Choroid plexus epithelial cell (primary cell): Measurements from ENCODE around the gene HOXA11.

ENCODE experiments used
- DNase-seq: peaks from one replicate; pipeline ENCODE4 v3.0.0-alpha.2; 2010; ENCODE audit warnings: low read depth
- H3K4me3 ChIP-seq: 2 replicates; pipeline ENCODE4 v1.5.1; 2011; ENCODE audit warnings: low read depth, mild to moderate bottlenecking, control low read depth, low read length, moderate library complexity
- CTCF ChIP-seq: conservative IDR thresholded peaks from 2 replicates; pipeline ENCODE4 v1.5.1; 2011; ENCODE audit warnings: low read depth, mild to moderate bottlenecking, control low read depth, inconsistent platforms, low read length, moderate library complexity

The HOXA11 gene

GRCh38 chr7:27182861-27183681, 2.0 kb downstream of the HOXA11 start:
- no peak overlapping the region for H3K4me3 ChIP-seq
- DNase-seq, result no peak
- no peak for TF ChIP-seq CTCF

- no peak for DNase-seq
- no peak for TF ChIP-seq CTCF
- no peak overlapping the region for H3K4me3 ChIP-seq
Observed at GRCh38 chr7:27182285-27182841, 2.7 kb downstream of the HOXA11 start.

GRCh38 chr7:27181795-27182275, 3.2 kb downstream of the HOXA11 start:
- no peak overlapping the region for H3K4me3 ChIP-seq
- DNase-seq, result no peak
- TF ChIP-seq CTCF, result no peak

DNA sequence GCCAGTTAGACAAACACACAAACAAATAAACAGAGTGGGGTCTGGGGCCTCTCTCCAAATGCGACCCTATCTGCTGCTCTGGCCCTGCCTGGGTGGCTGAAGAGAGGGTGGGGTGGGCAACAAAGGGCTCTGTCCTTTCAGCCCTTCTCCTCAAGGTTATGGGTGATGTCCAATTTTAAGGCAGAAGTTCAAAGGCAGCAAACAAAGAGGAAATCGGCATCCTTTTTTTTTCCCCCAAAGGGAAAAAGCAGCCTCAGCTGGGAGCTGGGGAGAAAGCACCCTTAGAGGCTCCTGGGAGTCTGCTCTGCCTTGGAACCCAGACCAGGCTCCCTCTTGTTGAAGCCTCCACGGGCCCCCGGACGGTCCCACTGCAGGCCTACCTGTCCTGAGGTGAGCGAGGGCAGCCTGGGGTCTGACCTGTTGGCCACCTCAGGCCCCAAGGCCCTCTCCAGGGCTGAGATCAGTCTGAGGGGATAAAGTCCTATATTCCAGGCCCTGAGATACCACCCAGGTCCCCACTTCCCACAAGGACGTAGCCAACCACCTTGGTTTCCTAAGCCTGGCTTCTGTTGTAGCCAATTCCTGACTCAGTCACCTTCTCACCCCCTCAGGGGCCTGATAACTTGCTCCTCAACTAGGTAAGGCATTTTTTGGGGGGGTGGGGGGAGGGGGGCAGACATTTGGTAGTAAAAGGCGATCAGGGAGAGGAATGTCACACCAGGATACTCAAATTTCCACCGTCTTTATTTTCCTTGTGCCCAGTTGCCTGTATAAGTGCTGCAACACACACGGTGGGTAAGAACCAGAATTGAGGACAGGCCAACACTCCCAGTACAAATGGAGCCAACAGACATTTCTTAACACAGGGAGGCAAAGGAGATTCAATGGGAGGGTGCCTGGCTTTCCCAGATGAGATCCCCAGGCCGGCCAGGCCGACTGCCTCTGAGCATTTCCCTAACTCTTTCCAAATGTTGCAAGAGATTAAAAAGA, 4.3 kb downstream of the HOXA11 start:
- H3K4me3 ChIP-seq, result no peak overlapping the region
- no peak for DNase-seq
- TF ChIP-seq CTCF, result no peak

- TF ChIP-seq CTCF, result peak; percentile 66
- DNase-seq, result peak; percentile 26
- H3K4me3 ChIP-seq, result no peak overlapping the region
Observed at GRCh38 chr7:27179503-27180430, 5.3 kb downstream of the HOXA11 start.

GRCh38 chr7:27179030-27179429, 6.0 kb downstream of the HOXA11 start:
- no peak overlapping the region for H3K4me3 ChIP-seq
- DNase-seq, result no peak
- TF ChIP-seq CTCF, result no peak
